Mucosa of rectum (tissue), 2 donors: ENCODE results near the gene RPL37A.

Source experiments
- H3K27ac ChIP-seq, 2 donors: one replicate each; pipeline ENCODE4 v1.7.0; 2013; ENCODE audit warnings: inconsistent platforms in 2 of 2, low read depth in 2 of 2, low read length in 2 of 2
- H3K27me3 ChIP-seq, 2 donors: one replicate each; pipeline ENCODE4 v1.7.0; 2013; ENCODE audit warnings: low read length in 2 of 2; ENCODE audit not compliant: control insufficient read depth in 2 of 2, insufficient read depth in 2 of 2
- H3K36me3 ChIP-seq, 2 donors: one replicate each; pipeline ENCODE4 v1.7.0; 2013; ENCODE audit warnings: low read length in 2 of 2; ENCODE audit not compliant: control insufficient read depth in 2 of 2, insufficient read depth in 2 of 2
- H3K4me1 ChIP-seq, 2 donors: one replicate each; pipeline ENCODE4 v1.7.0; 2013; ENCODE audit warnings: low read length in 2 of 2, mild to moderate bottlenecking in 1 of 2; ENCODE audit not compliant: control insufficient read depth in 2 of 2, insufficient read depth in 2 of 2
- H3K4me3 ChIP-seq, 2 donors: one replicate each; pipeline ENCODE4 v1.7.0; 2013; ENCODE audit warnings: low read length in 2 of 2
- H3K9ac ChIP-seq, 2 donors: one replicate each; pipeline ENCODE4 v1.7.0; 2013; ENCODE audit warnings: low read length in 2 of 2, low read depth in 1 of 2, mild to moderate bottlenecking in 1 of 2
- H3K9me3 ChIP-seq, 2 donors: one replicate each; pipeline ENCODE4 v1.7.0; 2013; ENCODE audit warnings: low read length in 2 of 2; ENCODE audit not compliant: control insufficient read depth in 2 of 2
- donor health status: healthy.
- donor health status: Normal muscosa, but diverticular disease.

The RPL37A gene

GRCh38 chr2:216498379-216499352, at the start of gene RPL37A:
Gene RPL37A (plus strand): TSS chr2:216498844. CDS start chr2:216498875, 31 bp downstream.
- peak within 1 kb of the TSS; percentile 90 to 97 for H3K9ac ChIP-seq
- peaks cover 33 to 39% of the 10 kb centered on the region in 2 donors for H3K36me3 ChIP-seq
- H3K4me1 ChIP-seq, result peaks cover 26 to 31% of the 10 kb centered on the region in 2 donors
- H3K27ac ChIP-seq, result peak within 1 kb of the TSS; percentile 75 to 79
- peak within 1 kb of the TSS; percentile 90 to 96 for H3K4me3 ChIP-seq
- no peaks in the 10 kb centered on the region for H3K27me3 ChIP-seq
- no peaks in the 10 kb centered on the region for H3K9me3 ChIP-seq

GRCh38 chr2:216450346-216450745, 48.3 kb upstream of the RPL37A start:
- Histone ChIP-seq H3K27me3 (no peaks in the 10 kb centered on the region), H3K9ac (no peak overlapping the region), H3K9me3 (no peaks in the 10 kb centered on the region), H3K27ac (no peak overlapping the region), H3K4me1 (peaks cover 0 to 5% of the 10 kb centered on the region in 2 donors), H3K4me3 (no peak overlapping the region), H3K36me3 (peaks cover 63 to 77% of the 10 kb centered on the region in 2 donors)

- H3K9me3 ChIP-seq, result no peaks in the 10 kb centered on the region
- no peak overlapping the region for H3K9ac ChIP-seq
- no peak overlapping the region for H3K4me3 ChIP-seq
- no peaks in the 10 kb centered on the region for H3K27me3 ChIP-seq
- peaks cover 0 to 5% of the 10 kb centered on the region in 2 donors for H3K4me1 ChIP-seq
- no peak overlapping the region for H3K27ac ChIP-seq
- H3K36me3 ChIP-seq, result peaks cover 63 to 78% of the 10 kb centered on the region in 2 donors
Observed at GRCh38 chr2:216450784-216451183, 47.9 kb upstream of the RPL37A start.

GRCh38 chr2:216453955-216454614, 44.6 kb upstream of the RPL37A start:
- Histone ChIP-seq H3K36me3 (peaks cover 45 to 54% of the 10 kb centered on the region in 2 donors), H3K4me3 (no peak overlapping the region), H3K27me3 (no peaks in the 10 kb centered on the region), H3K27ac (no peak overlapping the region), H3K9ac (no peak overlapping the region), H3K4me1 (no peaks in the 10 kb centered on the region), H3K9me3 (no peaks in the 10 kb centered on the region)

GRCh38 chr2:216463148-216463547, 35.5 kb upstream of the RPL37A start:
- Histone ChIP-seq H3K9me3 (no peaks in the 10 kb centered on the region), H3K27ac (no peak overlapping the region), H3K27me3 (no peaks in the 10 kb centered on the region), H3K4me3 (no peak overlapping the region), H3K9ac (no peak overlapping the region), H3K36me3 (peaks cover 5 to 13% of the 10 kb centered on the region in 2 donors), H3K4me1 (no peaks in the 10 kb centered on the region)

GRCh38 chr2:216464104-216464720, 34.4 kb upstream of the RPL37A start:
- H3K9ac ChIP-seq, result no peak overlapping the region
- no peaks in the 10 kb centered on the region for H3K9me3 ChIP-seq
- no peak overlapping the region for H3K4me3 ChIP-seq
- no peaks in the 10 kb centered on the region for H3K27me3 ChIP-seq
- peaks cover 5 to 17% of the 10 kb centered on the region in 2 donors for H3K36me3 ChIP-seq
- H3K4me1 ChIP-seq, result no peaks in the 10 kb centered on the region
- no peak overlapping the region for H3K27ac ChIP-seq

GRCh38 chr2:216465579-216466195, 33.0 kb upstream of the RPL37A start:
- Histone ChIP-seq H3K36me3 (peaks cover 5 to 21% of the 10 kb centered on the region in 2 donors), H3K9ac (no peak overlapping the region), H3K9me3 (no peaks in the 10 kb centered on the region), H3K27me3 (no peaks in the 10 kb centered on the region), H3K4me1 (no peaks in the 10 kb centered on the region), H3K4me3 (no peak overlapping the region), H3K27ac (no peak overlapping the region)

GRCh38 chr2:216467845-216468244, 30.8 kb upstream of the RPL37A start:
- H3K27ac ChIP-seq, result no peak overlapping the region
- peaks cover 5 to 21% of the 10 kb centered on the region in 2 donors for H3K36me3 ChIP-seq

GRCh38 chr2:216469661-216470060, 29.0 kb upstream of the RPL37A start:
- H3K36me3 ChIP-seq, result peaks cover 0 to 21% of the 10 kb centered on the region in 2 donors
- no peaks in the 10 kb centered on the region for H3K27me3 ChIP-seq
- no peak overlapping the region for H3K27ac ChIP-seq
- no peak overlapping the region for H3K9ac ChIP-seq
- no peak overlapping the region for H3K4me3 ChIP-seq
- H3K9me3 ChIP-seq, result no peaks in the 10 kb centered on the region
- no peaks in the 10 kb centered on the region for H3K4me1 ChIP-seq

More at GRCh38 chr2:216467845-216468244, 30.8 kb upstream of the RPL37A start:
- Histone ChIP-seq H3K9ac (no peak overlapping the region), H3K4me3 (no peak overlapping the region), H3K4me1 (no peaks in the 10 kb centered on the region), H3K9me3 (no peaks in the 10 kb centered on the region), H3K27me3 (no peaks in the 10 kb centered on the region)
